ENCODE data around the gene ATP5ME. TPM values are rescaled to one million over a fixed set of nuclear protein-coding genes. Genes with fewer than 3 reads are reported as not detected.

ATP5ME gene
- total RNA-seq, 1 experiment from 2014 or later = 425 TPM

- no peak overlapping the region for H2BK12ac ChIP-seq (ENCODE audit: insufficient read length, low read depth, low read length)
- H3T11ph ChIP-seq (ENCODE audit: low read length) = no peak overlapping the region
- no peak overlapping the region for H2AFZ ChIP-seq (ENCODE audit: low read length)
- Mint-ChIP-seq H3K4me3 (no peak overlapping the region), H3K9me3 (peaks cover 0 to 7% of the 10 kb centered on the region in 2 experiments; a peak in 2 of 5 replicates), H3K27ac (no peak overlapping the region), H3K27me3 (ENCODE audit: low read depth) (peaks cover 24% of the 10 kb centered on the region), H3K4me1 (peaks cover 8 to 9% of the 10 kb centered on the region in 2 experiments; a peak in 3 of 4 replicates), H3K36me3 (ENCODE audit: insufficient read depth in 1 of 3, low read depth in 3 of 3) (peaks cover 8 to 10% (median 8%) of the 10 kb centered on the region in 3 experiments; a peak in 6 of 7 replicates)
- no peak overlapping the region for H3K18ac ChIP-seq (ENCODE audit: insufficient read length, low read depth, low read length)
- H3K14ac ChIP-seq (ENCODE audit: insufficient read depth, low read length) = no peak overlapping the region; the same call in 1 of the 2 replicates
- H3K79me1 ChIP-seq (ENCODE audit: insufficient read depth, low read depth, low read length, poor library complexity, severe bottlenecking) = peaks cover 8% of the 10 kb centered on the region
- H2BK20ac ChIP-seq (ENCODE audit: low read depth, low read length, poor library complexity, severe bottlenecking) = no peak overlapping the region
- H4K5ac ChIP-seq (ENCODE audit: insufficient read length, low read depth, low read length) = no peak overlapping the region
- peaks cover 3% of the 10 kb centered on the region for H3K23me2 ChIP-seq (ENCODE audit: insufficient read length, low read depth, low read length, poor library complexity, severe bottlenecking)
- no peak overlapping the region for H3K27ac ChIP-seq (ENCODE audit: insufficient read length, low read depth, low read length)
- H3K27me3 ChIP-seq (ENCODE audit: insufficient read depth, low read length) = no peaks in the 10 kb centered on the region; the same call in 1 of the 2 replicates
- no peak overlapping the region for H4K91ac ChIP-seq (ENCODE audit: insufficient read length, low read depth, low read length)
- peaks cover 14% of the 10 kb centered on the region; the same call in 1 of the 2 replicates for H3K79me2 ChIP-seq (ENCODE audit: insufficient read depth, low read length)
- no peak overlapping the region for H3K23ac ChIP-seq (ENCODE audit: insufficient read length, low read depth, low read length)
- H2BK120ac ChIP-seq (ENCODE audit: low read depth, low read length, poor library complexity, severe bottlenecking) = no peak overlapping the region
- no peak overlapping the region for H3K9ac ChIP-seq (ENCODE audit: extremely low read depth, insufficient read length, low read length)
- H2AK5ac ChIP-seq (ENCODE audit: insufficient read length, low read length) = no peak overlapping the region
- no peak overlapping the region for H4K8ac ChIP-seq (replicated peaks; ENCODE audit: insufficient read length, low read depth, low read length)
- no peak for DNase-seq
- H3K4me1 ChIP-seq (ENCODE audit: insufficient read depth, low read length) = peaks cover 1% of the 10 kb centered on the region; the same call in 1 of the 2 replicates
- no peak overlapping the region for H2BK5ac ChIP-seq (ENCODE audit: insufficient read length, low read length)
- no peak overlapping the region for H3K56ac ChIP-seq (ENCODE audit: insufficient read length, low read depth, low read length)
- no peak overlapping the region for H3K4me2 ChIP-seq (ENCODE audit: insufficient read depth, insufficient read length, low read length)
- no CpG with 5 or more reads among the region's 46 CpGs for WGBS (ENCODE audit: extremely low coverage, insufficient read length, low lambda C conversion rate)
- H3K4ac ChIP-seq (ENCODE audit: low read depth, low read length) = no peak overlapping the region
- no peak for TF ChIP-seq CTCF (conservative IDR thresholded peaks at IDR 0.05)
- no peaks in the 10 kb centered on the region for H3K9me3 ChIP-seq (ENCODE audit: control insufficient read depth, low read depth, low read length)
- no peak overlapping the region for H2BK15ac ChIP-seq (ENCODE audit: low read depth, low read length)
- peaks cover 4% of the 10 kb centered on the region for H4K20me1 ChIP-seq (ENCODE audit: control insufficient read depth, insufficient read depth, insufficient read length)
These were observed 30.3 kb upstream of the ATP5ME start for GRCh38 chr4:704198-704891.

Data from H9 (cell line).